Heart left ventricle (tissue), 16 donors: ENCODE measurements around the gene DTWD2. TPM values are rescaled to one million over a fixed set of nuclear protein-coding genes. Genes with fewer than 3 reads are reported as not detected.

Experiments used
- ATAC-seq, 4 donors: fragments of 200-7000 bp; cut with Tn5 transposase; one replicate each; pipeline ENCODE4 v1.9.1; 2020 to 2022; ENCODE audit warnings: moderate library complexity in 4 of 4, mild to moderate bottlenecking in 3 of 4, moderate number of reproducible peaks in 1 of 4
- DNase-seq, 5 donors: peaks; one replicate each; pipeline ENCODE4 v3.0.0-alpha.2; 2020
- H3K27ac ChIP-seq, 12 donors: fragments of 200-600 bp; sonication (generic) in 4 of 12; one replicate each; pipeline versions ENCODE4 v1.5.0 to v1.8.0; 2016 to 2022; ENCODE audit warnings: mild to moderate bottlenecking in 2 of 12
- H3K27me3 ChIP-seq, 9 donors: fragments of 200-600 bp; sonication (generic) in 2 of 9; one replicate each; pipeline versions ENCODE4 v1.5.1 to v1.8.0; 2016 to 2022; ENCODE audit warnings: mild to moderate bottlenecking in 3 of 9
- H3K36me3 ChIP-seq, 9 donors: fragments of 200-600 bp; sonication (generic) in 2 of 9; one replicate each; pipeline versions ENCODE4 v1.5.0 to v1.8.0; 2018 to 2022; ENCODE audit warnings: mild to moderate bottlenecking in 2 of 9
- H3K4me1 ChIP-seq, 12 donors: fragments of 200-600 bp; sonication (generic) in 4 of 12; one replicate each; pipeline versions ENCODE4 v1.5.0 to v1.8.0; 2016 to 2022; ENCODE audit warnings: mild to moderate bottlenecking in 3 of 12
- H3K4me3 ChIP-seq, 12 donors: fragments of 200-600 bp; sonication (generic) in 4 of 12; one replicate each; pipeline versions ENCODE4 v1.5.0 to v1.8.0; 2017 to 2022; ENCODE audit warnings: mild to moderate bottlenecking in 9 of 12, moderate library complexity in 4 of 12
- H3K9me3 ChIP-seq, 12 donors: fragments of 200-600 bp; sonication (generic) in 4 of 12; one replicate each; pipeline versions ENCODE4 v1.5.0 to v1.8.0; 2016 to 2022; ENCODE audit warnings: mild to moderate bottlenecking in 1 of 12
- POLR2A ChIP-seq, 2 donors: fragments of 450-650 bp; IDR thresholded peaks; one replicate each; pipeline ENCODE4 v1.6.1; 2017; ENCODE audit warnings: antibody characterized with exemption in 2 of 2, mild to moderate bottlenecking in 2 of 2, moderate library complexity in 2 of 2
- WGBS, 4 donors: extraction: QIAGEN DNeasy Blood & Tissue Kit in 2 of 4; methylation state at CpG; one replicate each; pipeline versions ENCODE4 v1.1.5 to v1.1.7; 2013 to 2018; 5-methylcytosine and 5-hydroxymethylcytosine counted together
- intact Hi-C, 10 donors: fragments of 100-400 bp; cut with DNase I; formaldehyde crosslinking; loops; one replicate each; pipeline versions ENCODE4 v1.11.1 to v1.14.2; 2022
- polyA plus RNA-seq, 2 donors: library from polyadenylated mRNA; stranded (reverse); fragments of 200-250 nt; gene quantifications; one replicate each; pipeline ENCODE4 v1.2.3, GENCODE V29; 2013
- total RNA-seq, 9 donors: library from RNA; depleted of rRNA in 2 of 9; stranded (reverse); fragments of >200 nt in 2 of 9; fragmentation: NEBNext Ultra II Directional in 3 of 9; extraction: Animal tissue kit (Norgen Biotek cat#: 25700) in 3 of 9; gene quantifications; one replicate each; pipeline versions ENCODE4 v1.1.0 to v1.2.4, GENCODE V29; 2016 to 2023
- TF ChIP-seq, protein P1 (sequence below), 12 donors: fragments of 200-600 bp; sonication (generic) in 4 of 12; IDR thresholded peaks; one replicate each; pipeline versions ENCODE4 v1.5.0 to v1.8.0; 2018 to 2022; ENCODE audit warnings: antibody characterized with exemption in 12 of 12, mild to moderate bottlenecking in 5 of 12
- donor health status: ischemic (EF 13 %, LVEDD 7.1; RV severe dilation, severe dysfunction).
- donor health status: healthy with polysubstance abuse.
- donor health status: DM: no; HTN: yes; CAD: no.
- donor health status: DM: no; HTN: no; CAD: no.
- donor health status: ischemic (EF 25% LVEDD 6.9; RV normal size, moderate dysfunction).
- donor health status: ischemic (EF 25% LVEDD 5.7; RV mildly dilated, moderate dysfunction).
- donor health status: healthy.
- donor health status: DM: yes; HTN: yes; CAD: no.
- donor health status: ischemic (EF 35%, LVEDD 5.7; RV mildly dilated, moderate dysfunction).
- donor health status: nonischemic (EF 11% LVEDD 7.7; RV severe dilation, severe dysfunction).
- donor health status: DM: yes; HTN: yes; CAD: no.
- donor health status: PGD.
- donor health status: ischemic (EF 29% LVEDD 5.4; RV normal size, mild dysfunction).
- donor health status: nonischemic (EF 23%, LVEDD 6.1; RV moderate dilation, normal function).

DTWD2 gene
- total and polyA plus RNA-seq, 11 donors, result 3.2 to 16.0 (median 11.7) TPM

DNA sequence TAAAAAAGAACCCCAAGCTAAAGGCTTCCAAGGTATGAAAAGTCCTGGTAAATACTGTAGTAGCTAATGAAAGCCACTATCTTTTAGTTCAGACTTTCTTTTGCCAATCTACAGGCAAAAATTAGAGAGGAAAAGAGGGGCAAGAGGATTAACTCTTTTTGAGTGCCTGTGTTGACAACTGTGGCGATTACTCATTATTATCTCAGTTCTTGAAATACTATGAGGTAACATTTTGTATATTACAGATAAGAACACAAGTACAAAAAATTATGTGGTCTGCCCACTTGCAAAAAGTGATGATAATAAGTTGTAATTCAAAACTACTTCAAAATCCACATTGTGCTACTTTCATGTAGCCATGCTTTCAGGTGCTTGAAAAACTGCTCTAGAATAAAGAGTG is 144.0 kb downstream of the DTWD2 start:
- peaks cover 0 to 3% (median 0%) of the 10 kb centered on the region in 9 donors for H3K36me3 ChIP-seq
- H3K27ac ChIP-seq, result no peak overlapping the region
- no peaks in the 10 kb centered on the region for H3K4me1 ChIP-seq
- no peaks in the 10 kb centered on the region for H3K27me3 ChIP-seq
- TF ChIP-seq, protein P1, sequence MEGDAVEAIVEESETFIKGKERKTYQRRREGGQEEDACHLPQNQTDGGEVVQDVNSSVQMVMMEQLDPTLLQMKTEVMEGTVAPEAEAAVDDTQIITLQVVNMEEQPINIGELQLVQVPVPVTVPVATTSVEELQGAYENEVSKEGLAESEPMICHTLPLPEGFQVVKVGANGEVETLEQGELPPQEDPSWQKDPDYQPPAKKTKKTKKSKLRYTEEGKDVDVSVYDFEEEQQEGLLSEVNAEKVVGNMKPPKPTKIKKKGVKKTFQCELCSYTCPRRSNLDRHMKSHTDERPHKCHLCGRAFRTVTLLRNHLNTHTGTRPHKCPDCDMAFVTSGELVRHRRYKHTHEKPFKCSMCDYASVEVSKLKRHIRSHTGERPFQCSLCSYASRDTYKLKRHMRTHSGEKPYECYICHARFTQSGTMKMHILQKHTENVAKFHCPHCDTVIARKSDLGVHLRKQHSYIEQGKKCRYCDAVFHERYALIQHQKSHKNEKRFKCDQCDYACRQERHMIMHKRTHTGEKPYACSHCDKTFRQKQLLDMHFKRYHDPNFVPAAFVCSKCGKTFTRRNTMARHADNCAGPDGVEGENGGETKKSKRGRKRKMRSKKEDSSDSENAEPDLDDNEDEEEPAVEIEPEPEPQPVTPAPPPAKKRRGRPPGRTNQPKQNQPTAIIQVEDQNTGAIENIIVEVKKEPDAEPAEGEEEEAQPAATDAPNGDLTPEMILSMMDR (IDR thresholded peaks at IDR 0.05), result no peak
- no peak for TF ChIP-seq POLR2A (IDR thresholded peaks at IDR 0.05)
- WGBS, 4 donors, result 38 to 53% (median 47%) methylated on average over 1 of the region's 1 CpG
- intact Hi-C loops, result no loop called here
- ATAC-seq (no peak), DNase-seq (no peak)
- H3K9me3 ChIP-seq, result peaks cover 0 to 1% (median 0%) of the 10 kb centered on the region in 12 donors
- no peak overlapping the region for H3K4me3 ChIP-seq

- no peaks in the 10 kb centered on the region for H3K36me3 ChIP-seq
- ATAC-seq (no peak), DNase-seq (no peak)
- H3K27me3 ChIP-seq, result no peaks in the 10 kb centered on the region
- 74 to 88% (median 84%) methylated on average over 1 of the region's 1 CpG for WGBS, 4 donors
- no peaks in the 10 kb centered on the region for H3K9me3 ChIP-seq
- intact Hi-C loops, result no loop called here
- TF ChIP-seq, protein P1 (IDR thresholded peaks at IDR 0.05), result no peak
- no peak for TF ChIP-seq POLR2A (IDR thresholded peaks at IDR 0.05)
- H3K27ac ChIP-seq, result no peak overlapping the region
- no peak overlapping the region for H3K4me3 ChIP-seq
- H3K4me1 ChIP-seq, result no peaks in the 10 kb centered on the region
These were observed 153.6 kb downstream of the DTWD2 start for GRCh38 chr5:118834710-118835109.

GRCh38 chr5:118832974-118833373 is 155.4 kb downstream of the DTWD2 start:
- TF ChIP-seq POLR2A (IDR thresholded peaks at IDR 0.05), result no peak
- TF ChIP-seq, protein P1 (IDR thresholded peaks at IDR 0.05), result no peak

DNA sequence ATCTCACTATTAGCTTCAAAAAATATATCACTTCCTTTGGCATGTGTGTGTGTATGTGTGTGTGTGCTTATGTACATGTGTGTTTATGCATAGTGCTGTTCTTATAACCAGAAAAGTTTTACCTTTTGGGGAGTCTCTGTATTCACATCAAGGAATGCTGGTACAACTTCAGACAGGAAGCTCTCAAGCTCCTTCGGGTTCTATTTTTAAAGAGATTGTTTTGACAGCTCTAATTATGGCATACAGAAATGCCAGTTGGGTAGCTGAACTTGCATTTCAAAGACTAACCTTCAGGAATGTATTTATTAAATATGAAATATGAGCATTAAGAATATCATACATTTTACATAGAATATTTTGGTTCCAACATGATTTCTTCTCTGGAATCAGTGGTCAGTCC is 163.1 kb downstream of the DTWD2 start:
- DNase-seq (no peak), ATAC-seq (peak; percentile 37 to 78 (median 69))
- no peak overlapping the region for H3K4me3 ChIP-seq
- intact Hi-C loops, result no loop called here
- H3K27me3 ChIP-seq, result no peaks in the 10 kb centered on the region
- peak overlapping the region in 4 of 12 donors; percentile 27 to 44 (median 38) for H3K27ac ChIP-seq
- H3K4me1 ChIP-seq, result peaks cover 0 to 10% (median 0%) of the 10 kb centered on the region in 12 donors
- H3K36me3 ChIP-seq, result no peaks in the 10 kb centered on the region
- TF ChIP-seq, protein P1 (IDR thresholded peaks at IDR 0.05), result no peak
- no peak for TF ChIP-seq POLR2A (IDR thresholded peaks at IDR 0.05)
- 19 to 42% (median 33%) methylated on average over 1 of the region's 1 CpG for WGBS, 4 donors
- H3K9me3 ChIP-seq, result no peaks in the 10 kb centered on the region

More at GRCh38 chr5:118832974-118833373, 155.4 kb downstream of the DTWD2 start:
- Histone ChIP-seq H3K36me3 (no peaks in the 10 kb centered on the region), H3K27me3 (no peaks in the 10 kb centered on the region), H3K4me1 (no peaks in the 10 kb centered on the region), H3K9me3 (no peaks in the 10 kb centered on the region), H3K27ac (no peak overlapping the region), H3K4me3 (no peak overlapping the region)
- ATAC-seq, result no peak
- DNase-seq, result no peak
- intact Hi-C loops, result no loop called here
